ENCODE measurements around the gene PLCB4.

PLCB4 gene

GRCh38 chr20:9062066-9062465 lies 6.8 kb upstream of the PLCB4 start:
- DNase-seq: no peak

GRCh38 chr20:9066191-9066590 lies 2.7 kb upstream of the PLCB4 start:
- no peak for DNase-seq

GRCh38 chr20:9068233-9068801 lies 570 bp upstream of the PLCB4 start:
- no peak for DNase-seq

DNA sequence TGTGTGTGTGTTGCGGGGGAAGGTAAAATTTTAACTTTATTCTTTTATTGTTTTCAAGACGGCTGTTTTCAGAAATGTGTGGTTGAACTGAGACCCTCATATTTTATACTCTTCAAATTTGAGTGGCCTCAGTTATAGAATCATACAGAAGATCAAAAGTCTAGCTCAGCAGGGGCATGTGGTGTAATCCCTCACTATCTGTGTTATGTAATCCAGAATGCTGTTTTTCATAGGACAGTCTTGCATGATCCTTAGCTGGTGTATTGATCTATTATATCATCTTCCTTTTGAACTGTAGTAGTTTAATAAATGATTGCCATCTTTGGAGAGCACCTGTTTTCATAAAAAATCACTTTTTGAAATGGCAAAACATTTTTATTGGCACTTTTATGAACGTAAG lies 1.4 kb downstream of the PLCB4 start:
- DNase-seq: no peak

DNA sequence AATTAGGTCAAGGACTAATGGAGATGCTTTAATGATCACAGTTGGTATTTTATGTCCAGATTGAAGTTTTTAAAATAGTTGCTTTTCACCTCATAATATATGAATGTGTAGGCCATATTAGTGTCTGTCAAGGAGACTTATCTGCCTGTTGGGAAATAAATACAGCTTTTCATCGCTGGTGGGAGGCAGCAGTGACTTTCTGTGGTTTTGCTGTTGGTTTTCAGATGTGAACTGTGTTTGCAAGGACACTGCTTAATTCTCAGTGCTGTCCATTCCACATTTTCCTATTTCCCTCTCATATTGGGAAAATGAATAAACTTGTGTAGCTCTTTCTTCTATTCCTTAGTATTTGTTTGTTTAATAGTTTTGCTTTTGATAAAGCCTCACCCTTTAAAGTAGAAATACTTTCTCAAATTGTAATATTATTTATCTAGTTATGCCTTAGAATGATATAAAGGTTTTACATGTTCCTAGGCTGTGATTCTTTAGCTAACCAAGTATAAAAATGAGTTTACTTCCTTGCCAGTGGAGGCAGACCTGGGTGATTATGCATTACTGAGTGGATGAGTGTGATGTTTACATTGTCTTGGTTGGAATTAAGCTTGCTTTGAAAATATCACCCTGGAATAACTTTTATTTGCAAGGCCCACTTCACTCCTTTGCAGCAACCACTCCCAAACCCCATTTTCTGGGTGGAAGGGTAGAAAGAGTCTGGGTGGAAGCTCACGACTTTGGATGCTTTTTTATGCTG lies 3.3 kb downstream of the PLCB4 start:
- DNase-seq: no peak

DNA sequence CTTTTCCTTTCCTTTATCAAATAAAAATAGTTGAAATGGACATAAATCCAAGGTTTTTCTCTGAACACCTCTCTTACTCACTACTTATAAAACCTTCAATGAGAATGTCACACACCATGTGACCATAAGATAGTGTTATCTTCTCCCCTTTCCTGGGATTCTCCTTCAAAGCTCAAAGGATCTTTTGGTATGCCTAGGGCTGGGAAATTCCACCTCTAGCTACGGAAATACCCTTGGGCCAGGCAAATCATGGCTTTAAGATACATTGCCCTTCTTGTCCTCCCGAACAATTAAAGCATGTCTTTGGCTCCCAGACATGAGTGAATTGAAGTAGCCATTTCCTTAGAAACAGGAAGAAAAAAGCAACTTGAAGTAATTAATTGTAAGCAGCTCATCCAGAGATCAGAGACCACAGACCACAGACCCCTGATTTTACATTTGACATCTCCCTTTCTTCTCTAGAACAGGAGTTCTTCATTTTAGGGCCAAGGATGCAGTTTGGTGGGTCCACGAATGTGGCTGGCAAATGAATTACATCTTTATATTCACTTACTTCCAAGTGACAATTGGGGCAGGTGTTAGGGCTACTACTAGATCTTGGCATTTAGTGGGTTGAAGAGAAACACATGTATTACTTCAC lies 4.1 kb downstream of the PLCB4 start:
- DNase-seq: no peak

DNA sequence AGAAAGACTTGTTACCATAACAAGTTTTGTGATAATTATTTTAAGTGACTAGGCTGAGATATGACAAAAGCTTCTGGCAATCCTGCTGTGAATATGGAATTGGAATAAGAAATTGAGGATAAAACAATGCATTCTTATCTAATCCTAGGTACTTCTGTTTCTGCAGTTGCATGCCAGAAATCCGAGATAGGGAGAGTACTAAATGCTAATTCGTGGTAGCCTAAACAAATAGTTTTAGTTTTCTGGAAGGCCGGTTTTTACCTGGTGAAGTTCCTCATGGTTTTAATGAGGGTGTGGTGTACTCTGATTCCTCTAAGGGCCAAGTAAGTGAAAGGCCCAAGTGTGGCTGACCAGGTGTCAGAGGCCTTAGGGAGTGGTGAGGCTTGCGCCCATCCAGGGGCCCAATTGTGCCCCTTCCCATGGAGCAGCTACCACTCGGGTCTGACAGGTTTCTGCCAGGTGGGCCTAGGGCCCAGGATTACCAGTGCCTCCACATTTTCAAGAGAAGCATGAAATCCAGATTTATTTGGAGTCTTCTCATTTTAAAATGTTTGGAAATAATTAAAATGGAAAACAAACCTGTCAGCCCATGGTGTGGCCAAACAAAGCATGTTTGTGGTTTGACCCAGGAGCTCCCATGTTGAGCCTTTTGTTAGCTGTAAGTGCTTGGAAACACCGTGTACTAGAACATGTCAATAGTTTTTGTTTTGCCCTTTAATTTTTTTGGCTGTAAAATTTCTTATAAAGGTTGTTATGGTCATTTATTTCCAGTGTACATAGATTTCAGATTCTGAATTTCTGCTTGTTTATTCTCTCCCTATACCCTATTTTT lies 6.6 kb downstream of the PLCB4 start:
- no peak for DNase-seq

GRCh38 chr20:9076440-9076839 lies 7.6 kb downstream of the PLCB4 start:
- DNase-seq: no peak

DNA sequence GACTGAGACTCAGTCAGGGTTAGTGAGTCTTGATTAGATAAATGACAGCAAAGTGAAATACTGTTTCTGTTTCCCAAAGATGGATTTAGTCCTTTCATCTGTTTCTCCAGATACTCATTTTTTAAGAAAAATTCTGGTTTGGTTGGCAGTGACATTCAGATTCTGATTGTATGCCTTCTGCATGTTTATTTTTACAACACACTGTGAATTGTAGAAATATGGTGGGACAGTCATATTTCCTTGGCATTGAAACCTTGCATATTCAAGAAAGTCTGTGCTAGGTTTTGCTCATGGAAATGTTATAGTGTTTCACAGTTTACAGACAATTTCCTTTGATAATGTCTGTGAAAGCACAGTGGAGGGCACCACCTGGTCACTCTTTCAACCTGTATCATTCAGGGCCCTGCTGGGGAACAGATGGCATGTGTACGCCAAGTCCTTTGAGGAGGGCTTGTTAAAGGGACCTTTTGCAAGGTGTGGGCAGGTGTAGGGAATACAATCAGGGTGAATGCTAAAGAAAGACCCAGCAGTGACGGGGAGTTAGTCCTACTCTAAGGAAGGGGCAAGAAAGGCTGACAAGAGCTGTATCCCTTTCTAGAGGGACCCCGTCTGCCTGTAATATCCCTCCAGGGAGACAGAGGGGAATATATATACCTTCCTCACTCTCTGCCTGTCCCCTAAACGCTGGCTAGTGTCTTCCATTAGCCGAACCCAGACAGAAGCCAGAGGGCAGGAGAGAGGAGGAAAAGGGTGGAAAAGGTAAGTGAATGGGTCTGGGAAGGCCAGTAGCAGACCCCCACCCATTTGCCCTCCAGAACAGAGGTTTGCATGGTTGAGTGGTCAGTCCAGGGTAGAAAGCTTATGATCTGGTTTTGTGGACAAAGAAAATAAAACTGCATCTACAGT lies 10.2 kb downstream of the PLCB4 start:
- no peak for DNase-seq

DNA sequence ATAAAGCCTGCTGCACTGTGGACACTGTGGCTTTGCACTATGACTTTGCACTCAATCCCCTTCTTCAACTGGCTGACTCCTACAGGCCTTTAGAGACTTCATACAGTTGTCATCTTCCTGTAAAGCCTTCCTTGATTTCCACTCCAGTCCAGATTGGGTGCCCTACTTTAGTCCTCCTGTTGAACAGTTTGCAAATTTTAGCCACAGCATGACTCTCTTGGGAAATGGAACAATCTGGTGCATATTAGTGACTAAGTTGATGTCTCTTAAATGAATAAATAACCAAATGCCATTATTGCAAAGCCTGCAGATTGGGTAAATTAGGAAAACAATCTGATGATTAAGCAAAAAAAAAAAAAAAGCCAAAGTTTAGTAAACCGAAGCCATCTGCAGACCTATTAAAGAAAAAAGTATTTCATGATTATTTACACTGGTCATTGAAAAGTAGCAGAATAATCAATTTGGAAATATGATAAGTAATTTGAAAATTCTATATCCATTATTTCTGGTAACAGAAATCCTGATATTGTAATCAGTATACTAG lies 12.6 kb downstream of the PLCB4 start:
- no peak for DNase-seq

- DNase-seq: no peak
These were observed 13.9 kb downstream of the PLCB4 start for GRCh38 chr20:9082741-9083140.

GRCh38 chr20:9087531-9088217 lies 18.8 kb downstream of the PLCB4 start:
- DNase-seq: no peak

DNA sequence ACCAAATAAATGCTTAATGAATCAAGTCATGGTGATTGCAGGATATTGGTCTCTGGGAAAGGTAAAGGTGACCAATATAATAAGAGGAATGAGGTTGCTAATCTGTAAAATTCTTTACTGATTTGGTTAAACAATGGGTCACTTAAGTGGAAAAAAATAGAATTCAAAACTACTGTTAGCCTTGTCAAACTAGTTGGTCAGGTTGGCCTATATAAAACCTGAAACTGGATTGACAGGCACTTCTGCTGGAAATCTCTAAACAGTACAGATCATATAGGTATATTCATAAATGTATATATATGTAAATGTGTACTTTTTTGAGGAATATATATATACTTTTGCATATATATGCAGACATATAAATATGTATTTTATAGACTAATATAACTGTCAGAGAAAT lies 19.7 kb downstream of the PLCB4 start:
- DNase-seq: no peak

GRCh38 chr20:9092113-9092512 lies 23.2 kb downstream of the PLCB4 start:
- no peak for DNase-seq

GRCh38 chr20:9092655-9093054 lies 23.8 kb downstream of the PLCB4 start:
- DNase-seq: no peak

DNA sequence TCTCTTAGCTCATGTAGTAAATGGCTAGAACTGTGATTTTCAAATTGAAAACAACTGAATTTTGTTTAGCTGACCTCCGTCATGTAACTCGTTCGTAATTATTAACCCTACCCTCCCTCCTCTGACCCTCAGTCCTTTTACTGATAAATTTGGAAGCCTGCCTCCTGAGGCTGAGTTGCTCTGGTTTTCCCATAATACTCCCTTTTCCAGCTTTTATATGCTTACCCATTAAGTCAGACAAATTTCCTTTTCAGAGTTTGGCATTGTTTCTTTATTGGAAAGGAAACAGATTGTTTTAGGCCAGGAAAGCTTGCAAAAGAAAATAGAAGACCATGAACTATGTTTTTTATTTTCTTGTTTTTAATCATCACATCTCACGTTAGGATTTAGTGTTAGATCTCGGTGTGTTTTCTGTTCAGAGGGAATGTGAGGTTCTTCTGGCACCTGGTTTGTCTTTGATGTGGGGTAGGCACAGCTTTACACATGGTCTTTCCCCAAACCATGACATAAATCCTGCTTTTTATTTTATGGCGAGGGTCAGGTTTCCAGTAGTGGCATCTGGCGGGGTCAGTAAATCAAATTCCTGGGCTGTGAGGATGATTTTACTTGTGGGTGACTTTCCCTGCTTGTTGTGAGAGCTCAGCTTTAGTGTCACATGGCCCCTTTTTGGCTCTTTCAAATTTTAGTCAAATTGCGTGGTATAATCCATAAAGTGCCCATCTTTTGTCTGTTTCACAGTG lies 24.5 kb downstream of the PLCB4 start:
- DNase-seq: no peak

DNA sequence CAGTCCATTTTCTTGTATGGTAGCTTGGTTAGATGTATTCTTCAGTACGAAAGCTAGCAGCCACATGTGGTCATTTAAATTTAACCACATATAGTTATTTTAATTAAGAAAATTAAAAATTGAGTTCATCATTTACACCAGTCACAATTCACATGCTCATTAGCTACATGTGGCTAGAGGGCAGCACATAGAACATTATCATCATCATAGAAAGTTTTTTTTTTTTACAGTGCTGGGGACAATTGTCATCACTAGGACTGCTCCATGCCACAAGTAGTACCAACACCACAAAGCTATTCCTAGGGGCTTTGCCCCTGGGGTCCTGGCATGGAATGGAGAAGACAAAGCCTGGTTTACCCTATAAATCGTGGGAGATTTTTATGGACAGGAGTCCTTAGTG lies 30.5 kb downstream of the PLCB4 start:
- DNase-seq: no peak

DNA sequence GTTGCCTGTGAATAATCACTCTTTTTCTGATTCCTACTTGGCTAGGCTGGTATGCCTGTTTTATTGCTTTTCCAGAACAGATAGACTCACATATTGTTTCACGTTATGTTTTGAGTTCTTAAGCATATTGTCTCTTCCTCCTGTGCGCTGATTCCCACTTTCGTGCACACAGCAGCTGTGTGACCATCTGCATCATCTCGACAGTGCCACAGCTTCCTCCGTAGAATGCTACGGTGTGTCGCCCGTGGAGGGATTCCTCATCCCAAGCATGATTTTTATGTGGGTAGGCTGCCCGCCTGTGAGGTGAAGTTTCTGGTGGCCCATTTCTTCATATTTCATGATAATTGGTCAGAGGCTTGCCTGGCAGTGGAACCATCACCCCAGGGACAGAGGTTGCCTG lies 31.8 kb downstream of the PLCB4 start:
- DNase-seq: no peak

- no peak for DNase-seq
These were observed 33.6 kb downstream of the PLCB4 start for GRCh38 chr20:9102456-9102855.

GRCh38 chr20:9103955-9104354 lies 35.1 kb downstream of the PLCB4 start:
- no peak for DNase-seq

GRCh38 chr20:9108260-9108659 lies 39.4 kb downstream of the PLCB4 start:
- no peak for DNase-seq
